Activated CD4-positive, alpha-beta T cell treated with anti-CD3 and anti-CD28 coated beads, Interleukin-2, amount 50 U/mL, for 24 hours (primary cell): Measurements from ENCODE around the gene CCDC69.

ENCODE experiments used
- DNase-seq, 2 donors: peaks; one replicate each; pipeline ENCODE4 v3.0.0-alpha.2; 2020; ENCODE audit warnings: low read depth in 1 of 2, low spot score in 1 of 2

CCDC69 gene

DNA sequence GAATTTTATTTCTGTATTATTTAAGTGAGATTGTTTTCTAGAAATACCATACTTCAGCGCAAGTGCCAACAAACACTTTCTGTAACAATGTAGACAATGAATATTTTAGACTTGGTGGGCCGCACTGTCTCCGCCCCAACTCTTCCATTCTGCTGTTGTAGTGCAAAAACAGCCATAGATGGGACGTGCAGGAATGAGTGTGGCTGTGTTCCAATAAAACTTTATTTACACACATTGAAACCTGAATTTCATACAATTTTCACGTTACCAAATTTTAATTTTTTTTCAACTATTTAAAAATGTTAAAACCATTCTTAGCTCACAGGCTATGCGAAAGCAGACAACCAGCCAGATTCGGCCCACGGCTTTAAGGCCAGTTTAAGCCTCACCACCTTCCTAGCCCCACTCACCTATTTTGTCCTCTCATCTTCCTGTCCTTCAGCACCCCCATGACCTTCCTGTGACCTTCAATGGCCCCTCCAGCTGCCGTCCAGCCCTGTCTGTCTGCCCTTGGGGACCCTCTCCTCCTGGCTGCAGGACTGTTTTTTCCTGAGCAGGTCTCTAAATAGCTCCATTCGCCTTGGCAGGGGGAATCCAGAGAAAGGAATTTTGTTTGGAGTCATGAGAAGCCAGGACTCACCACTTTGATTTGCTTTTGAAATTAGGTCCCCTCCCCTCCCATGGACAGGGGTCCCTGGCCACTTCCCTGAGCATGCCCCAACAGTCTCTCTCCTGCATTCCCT lies 55.1 kb downstream of the CCDC69 start:
- no peak for DNase-seq

GRCh38 chr5:151167022-151167421 lies 56.9 kb downstream of the CCDC69 start:
- no peak for DNase-seq

- peak; percentile 58 to 76 for DNase-seq
Observed at GRCh38 chr5:151164687-151165392, 59.1 kb downstream of the CCDC69 start.

DNA sequence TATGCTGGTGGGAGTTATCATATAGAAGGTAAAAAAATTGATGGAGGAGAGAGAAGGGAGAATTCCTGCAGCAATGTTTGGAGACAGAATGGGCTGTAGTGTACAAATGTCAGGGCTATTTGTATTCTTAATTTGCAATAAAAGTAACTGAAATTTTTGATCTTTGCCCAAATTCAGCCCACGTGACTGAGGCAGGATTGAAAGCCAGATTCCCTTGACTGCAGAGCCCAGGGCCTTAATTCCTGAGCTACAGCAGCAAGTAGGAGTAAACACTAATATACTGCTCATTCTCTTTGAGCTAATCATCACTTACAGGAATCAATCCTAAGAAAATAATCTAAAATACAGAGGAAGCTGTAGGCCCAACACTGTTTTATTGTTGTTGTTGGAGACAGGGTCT lies 61.1 kb downstream of the CCDC69 start:
- DNase-seq = no peak

DNA sequence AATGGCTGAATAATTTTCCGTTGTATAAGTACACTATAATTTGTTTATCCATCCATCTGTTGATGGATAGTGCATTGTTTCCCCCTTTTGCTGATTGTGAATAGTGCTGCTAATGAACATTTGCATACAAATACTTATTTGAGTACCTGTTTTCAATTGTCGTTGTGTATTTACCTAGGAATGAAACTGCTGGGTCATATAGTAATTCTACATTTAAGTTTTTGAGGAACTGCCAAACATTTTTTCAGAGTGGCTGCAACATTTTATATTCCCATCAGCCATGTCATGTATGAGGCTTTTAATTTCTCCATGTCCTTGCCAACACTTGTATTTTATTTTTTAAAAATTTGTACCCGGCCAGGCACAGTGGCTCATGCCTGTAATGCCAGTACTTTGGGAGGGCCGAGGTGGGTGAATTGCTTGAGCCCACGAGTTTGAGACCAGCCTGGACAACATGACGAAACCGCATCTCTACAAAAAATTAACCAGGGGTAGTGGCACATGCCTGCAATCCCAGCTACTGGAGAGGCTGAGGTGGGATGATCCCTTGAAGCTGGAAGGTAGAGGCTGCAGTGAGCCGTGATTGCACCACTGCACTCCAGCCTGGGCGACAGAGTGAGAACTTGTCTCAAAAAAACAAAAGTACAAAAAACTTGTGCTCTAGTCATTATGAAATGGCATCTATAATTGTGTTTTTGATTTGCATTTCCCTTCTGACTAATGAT lies 64.1 kb downstream of the CCDC69 start:
- DNase-seq = no peak

DNA sequence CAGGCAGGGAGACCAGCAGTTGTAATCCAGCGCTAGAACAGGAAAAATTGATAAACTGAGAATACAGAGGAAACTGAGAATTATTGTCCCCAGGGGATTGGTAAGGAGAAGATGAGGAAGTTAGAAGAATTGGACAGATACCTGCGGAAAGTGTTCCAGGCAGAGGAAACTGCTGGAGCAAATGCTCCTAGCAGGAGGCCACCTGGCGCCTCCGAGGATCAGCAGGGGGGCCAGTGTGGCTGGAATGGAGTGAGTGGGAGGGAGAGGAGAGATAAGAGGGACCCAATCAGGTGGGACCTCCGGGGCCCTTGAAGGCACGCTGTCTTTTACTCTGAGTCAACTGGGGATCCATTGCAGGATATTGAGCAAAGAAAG lies 65.6 kb downstream of the CCDC69 start:
- DNase-seq = no peak

DNA sequence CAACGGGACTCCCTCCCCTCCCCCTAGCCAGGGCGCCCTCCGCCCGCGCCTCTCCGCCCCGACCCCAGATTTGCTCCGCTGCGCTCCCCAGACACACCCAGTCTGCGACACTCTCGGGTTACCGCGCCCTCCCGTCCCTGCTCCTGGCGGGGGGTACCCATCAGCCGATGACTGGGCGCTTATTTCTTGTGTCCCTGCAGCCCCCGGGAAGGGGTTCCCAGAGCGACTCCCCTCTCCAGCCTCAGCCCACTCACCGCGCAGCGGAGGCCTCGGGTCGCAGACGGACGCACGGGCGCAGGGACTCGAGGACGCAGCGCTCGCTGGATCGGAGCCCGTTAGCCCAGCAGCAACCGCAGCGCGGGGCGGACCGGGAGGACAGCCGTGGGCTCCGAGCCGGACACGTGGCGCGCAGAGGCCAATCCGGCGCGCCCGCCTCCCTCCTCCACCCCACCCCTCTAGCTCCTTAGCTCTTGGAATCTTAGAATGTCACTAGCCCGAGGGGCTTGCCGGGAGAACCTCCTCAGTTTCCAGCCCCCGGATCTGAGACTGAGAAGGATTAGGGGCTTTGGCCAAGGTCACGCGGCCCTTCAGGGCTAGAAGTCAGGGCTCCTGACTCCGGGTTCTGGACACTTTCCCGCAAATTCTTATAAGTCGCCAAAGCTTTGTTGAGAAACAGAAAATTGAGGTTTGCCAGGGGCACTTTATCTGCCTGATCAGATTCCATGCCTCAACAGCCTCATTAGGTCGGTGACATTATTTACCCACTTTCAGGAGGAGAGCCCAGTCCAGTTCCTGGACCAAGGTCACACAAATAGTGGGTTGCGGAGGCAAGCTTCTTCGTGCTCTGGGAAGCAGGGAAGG lies 66.2 kb downstream of the CCDC69 start, which contains the start of gene ANXA6:
Gene ANXA6 (minus strand): TSS at position 354 of the 861 bp plus-strand sequence. CDS start 9,878 bp downstream, outside the sequence.
- DNase-seq = peak in 1 of 2 donors; percentile 55

GRCh38 chr5:151156507-151157420 lies 67.1 kb downstream of the CCDC69 start:
- DNase-seq = no peak

DNA sequence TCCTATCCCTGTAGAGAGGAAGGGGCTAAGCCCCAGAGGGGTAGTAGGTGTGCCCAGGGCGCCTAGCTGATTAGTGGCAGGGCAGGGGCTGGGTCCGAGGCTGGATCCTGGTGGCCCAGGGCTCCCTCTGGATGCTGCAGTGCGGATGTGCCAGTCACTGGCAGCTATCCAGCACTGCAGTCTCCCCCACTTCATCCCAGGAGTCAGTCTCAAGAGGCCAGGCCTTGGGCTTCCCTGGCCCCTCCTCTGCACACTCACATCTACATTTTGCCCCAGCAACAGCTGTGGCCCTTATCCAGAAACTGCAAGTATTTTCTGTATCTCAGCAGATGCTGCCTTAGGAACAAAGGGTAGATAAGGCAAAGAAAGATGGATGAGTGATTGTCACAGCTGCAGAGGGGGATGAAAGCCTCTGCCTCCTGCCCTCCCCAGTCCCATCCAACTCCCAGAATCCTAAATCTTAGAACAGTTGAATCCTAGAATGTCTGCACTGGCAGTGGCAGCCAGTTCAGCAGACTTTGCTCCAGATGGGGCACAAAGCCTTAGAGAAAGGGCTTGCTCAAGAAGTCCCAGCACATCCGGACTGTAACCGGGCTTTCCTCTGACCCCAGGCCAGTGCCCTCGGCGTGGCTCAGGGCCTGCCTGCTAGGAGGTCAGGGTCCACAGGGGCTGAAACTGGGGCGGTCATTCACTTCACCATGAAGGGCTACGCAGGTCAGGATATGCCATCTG lies 68.0 kb downstream of the CCDC69 start:
- no peak for DNase-seq

DNA sequence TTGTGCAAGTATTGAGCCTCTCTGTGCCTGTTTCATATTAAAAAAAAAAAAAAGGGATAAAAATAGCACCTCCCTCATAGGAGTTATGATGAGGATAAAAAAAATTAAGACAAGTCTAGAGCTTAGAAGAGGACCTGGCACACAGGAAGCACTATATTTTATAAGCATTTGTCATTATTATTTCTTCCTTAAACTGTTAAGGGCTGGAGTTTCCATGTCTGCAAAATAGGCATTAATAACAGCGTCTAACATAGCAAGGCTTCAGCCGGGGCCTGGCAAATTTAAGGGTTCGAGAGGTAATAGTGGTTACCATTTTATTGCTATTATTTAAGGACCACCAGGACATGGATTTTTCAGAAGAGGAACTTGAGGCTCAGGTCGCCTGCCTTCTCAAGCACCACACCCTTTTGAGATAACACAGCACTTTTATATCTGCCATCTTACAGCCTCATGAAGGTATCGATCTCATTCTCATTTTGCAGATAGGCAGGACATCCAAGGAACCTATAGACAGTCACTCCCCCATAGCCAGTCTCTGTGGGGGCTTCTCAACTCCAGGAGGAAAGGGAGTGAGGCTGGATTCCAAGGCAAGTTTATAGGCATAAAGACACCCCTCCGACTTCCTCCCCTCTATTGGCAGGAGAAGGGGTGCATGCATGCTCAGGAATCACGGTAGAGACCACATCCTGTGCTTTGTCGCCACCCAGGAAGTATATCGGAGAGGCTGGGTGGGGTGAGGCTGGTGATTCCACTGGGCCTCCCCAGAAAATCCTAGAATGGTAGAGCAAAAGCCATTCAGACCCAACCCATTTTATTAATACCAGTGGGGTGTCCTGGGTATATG lies 68.7 kb downstream of the CCDC69 start:
- DNase-seq = peak in 1 of 2 donors; percentile 51

DNA sequence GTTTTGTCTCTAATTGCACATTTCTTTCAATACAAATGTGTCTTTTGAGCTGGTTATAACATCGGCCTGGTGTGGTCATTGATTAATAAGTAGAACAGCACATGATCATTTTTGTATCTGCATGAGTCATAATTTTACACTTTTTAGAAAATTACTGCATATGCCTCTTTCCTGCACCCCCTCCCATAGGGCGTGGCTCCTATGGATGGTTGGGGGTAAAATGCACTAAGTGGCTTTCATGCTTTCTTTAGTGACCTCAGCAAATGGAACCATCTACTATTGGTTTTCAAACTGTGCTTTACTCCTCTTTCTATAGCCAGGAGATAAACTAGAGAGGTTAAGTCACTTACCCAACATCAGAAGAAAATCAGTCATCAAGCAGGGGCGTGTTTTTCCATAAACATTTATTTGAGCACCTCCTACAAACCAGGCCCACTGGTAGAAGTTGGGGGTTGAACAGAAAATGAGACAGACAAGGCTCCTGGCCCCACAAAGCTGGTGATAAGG lies 70.1 kb downstream of the CCDC69 start:
- peak in 1 of 2 donors; percentile 47 for DNase-seq

GRCh38 chr5:151153300-151153699 lies 70.6 kb downstream of the CCDC69 start:
- DNase-seq = no peak

- DNase-seq = peak in 1 of 2 donors; percentile 54
Observed at GRCh38 chr5:151151793-151152192, 72.1 kb downstream of the CCDC69 start.

GRCh38 chr5:151151263-151151660 lies 72.6 kb downstream of the CCDC69 start:
- no peak for DNase-seq

DNA sequence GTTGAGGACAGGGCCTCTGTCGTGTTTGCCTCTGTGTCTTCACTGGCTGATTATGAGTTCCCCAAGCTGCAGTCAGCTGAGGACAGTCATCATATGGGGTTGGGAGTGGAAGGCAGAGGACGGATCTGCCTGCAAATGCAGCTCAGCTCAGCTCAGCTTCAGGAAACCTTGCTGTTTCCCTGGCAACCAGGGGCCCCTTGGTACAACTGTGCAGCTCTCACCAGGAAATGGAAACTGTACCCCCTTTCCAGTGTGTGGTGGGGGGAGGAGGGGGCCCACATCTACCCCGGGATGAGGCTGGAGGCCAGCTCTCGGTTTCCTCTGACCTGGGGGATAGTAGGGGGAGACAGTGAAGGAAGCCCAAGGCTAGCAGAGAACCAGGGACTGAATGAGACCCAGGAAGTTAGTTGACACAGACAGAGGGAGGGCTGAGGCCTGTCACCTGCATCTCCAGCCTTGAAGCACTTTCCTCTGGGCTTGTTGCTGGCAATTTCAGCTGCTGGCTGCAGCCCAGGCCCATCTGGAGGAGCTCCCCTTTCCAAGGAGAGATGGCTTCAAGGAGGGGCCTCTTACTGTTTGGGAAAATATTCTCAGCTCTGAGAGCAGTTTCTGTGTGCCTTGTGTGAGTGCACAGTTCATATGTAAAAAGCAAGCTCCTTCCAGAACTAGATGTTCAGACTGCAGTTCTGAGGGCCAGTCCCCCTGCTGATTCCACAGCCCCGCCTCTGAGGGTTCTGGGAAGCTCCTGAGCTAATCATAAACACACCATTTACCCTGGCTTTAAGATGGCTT lies 73.2 kb downstream of the CCDC69 start:
- peak in 1 of 2 donors; percentile 62 for DNase-seq

DNA sequence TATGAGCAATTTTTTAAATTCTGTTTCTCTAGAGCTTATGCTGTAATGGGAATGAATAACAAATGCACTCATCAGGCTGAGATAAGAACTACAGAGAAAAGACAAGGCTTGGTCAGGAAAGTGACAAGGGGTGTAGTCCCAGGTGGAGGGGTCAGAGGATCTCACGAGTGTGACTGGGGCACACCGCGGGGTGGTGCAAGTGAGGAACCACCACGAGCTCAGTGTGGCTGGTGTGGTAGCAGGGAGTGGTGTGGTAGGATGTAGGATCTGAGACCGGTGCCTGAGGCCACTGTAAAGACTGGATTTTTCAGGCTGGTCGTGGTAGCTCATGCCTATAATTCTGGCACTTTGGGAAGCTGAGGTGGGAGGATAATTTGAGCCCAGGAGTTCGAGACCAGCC lies 75.3 kb downstream of the CCDC69 start:
- no peak for DNase-seq

GRCh38 chr5:151147033-151147432 lies 76.9 kb downstream of the CCDC69 start:
- DNase-seq = no peak
